PFSK-1 (cell line): ENCODE results near the gene FAM171A2.

Experiments
- REST ChIP-seq, 2 experiments: IDR thresholded peaks; 2 replicates each; pipeline versions ENCODE4 v1.6.1 to v1.8.0; 2011 to 2012; ENCODE audit warnings: low read depth in 2 of 2, low read length in 2 of 2, control low read depth in 1 of 2, inconsistent platforms in 1 of 2, mild to moderate bottlenecking in 1 of 2, moderate library complexity in 1 of 2; ENCODE audit not compliant: insufficient read depth in 1 of 2
- SIN3A ChIP-seq: IDR thresholded peaks from 2 replicates; pipeline ENCODE4 v1.6.1; 2012; ENCODE audit warnings: mild to moderate bottlenecking, low read length, moderate library complexity, borderline replicate concordance; ENCODE audit not compliant: insufficient read depth
- TAF1 ChIP-seq: IDR thresholded peaks from 2 replicates; pipeline ENCODE4 v1.6.1; 2012; ENCODE audit warnings: low read length, control low read depth, borderline replicate concordance; ENCODE audit not compliant: insufficient read depth

- no peak for TF ChIP-seq SIN3A
- no peak for TF ChIP-seq REST (IDR thresholded peaks at IDR 0.05; ENCODE audit: insufficient read depth in 1 of 2, low read depth in 2 of 2, low read length in 2 of 2)
- no peak for TF ChIP-seq TAF1
These were observed 35.3 kb upstream of the FAM171A2 start for GRCh38 chr17:44398692-44399691.
